HG02623 (cell line): ENCODE results near the gene LRRC30.
"Not testable (repeated sequence)": the region's sequence is repeated elsewhere in the genome, so short reads cannot be mapped to it uniquely, and the experiment has no call there.

Source experiments
- ATAC-seq: cut with Tn5 transposase; IDR thresholded peaks from one replicate; pipeline ENCODE4 v1.9.1; 2021; ENCODE audit warnings: moderate library complexity; ENCODE audit not compliant: unreplicated experiment

LRRC30 gene

DNA sequence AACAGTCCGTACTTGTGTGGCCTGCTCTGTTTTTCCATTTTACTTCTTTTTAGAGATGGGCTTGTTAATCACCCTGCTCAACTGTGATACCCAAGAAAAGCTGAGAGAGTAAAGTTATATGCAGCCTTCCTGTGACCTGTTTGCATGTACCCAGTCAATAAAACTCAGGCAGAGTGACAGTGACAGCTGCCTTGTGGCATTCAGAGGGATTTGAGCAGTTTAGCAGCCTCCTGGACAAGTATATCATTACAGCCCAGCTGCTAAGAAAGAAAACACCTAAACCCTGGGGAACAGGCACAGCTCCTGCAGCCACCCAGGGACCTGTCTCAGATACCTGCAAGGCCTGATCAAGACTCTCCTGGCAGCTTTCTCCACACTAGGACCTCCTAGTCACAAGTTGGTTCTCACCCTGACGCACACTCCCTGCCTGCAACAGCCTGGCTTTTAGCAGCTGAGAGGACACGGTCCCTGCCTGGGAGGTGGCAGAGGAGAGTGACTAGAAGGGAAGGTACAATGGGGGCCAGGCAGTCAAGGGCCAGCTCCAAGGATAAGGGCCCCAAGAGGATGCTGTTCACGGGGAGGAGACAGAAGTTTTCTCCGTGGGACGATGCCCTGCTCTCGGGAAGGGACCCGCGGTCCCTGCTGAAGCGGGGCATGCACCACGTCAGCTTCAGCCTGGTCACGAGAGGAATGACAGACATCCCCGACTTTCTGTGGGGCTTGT lies at the start of gene LRRC30:
Gene LRRC30, plus strand, starts transcription at position 464 of the 724 bp plus-strand sequence. Its CDS starts 50 bp downstream, at position 514.
- no peak for ATAC-seq

DNA sequence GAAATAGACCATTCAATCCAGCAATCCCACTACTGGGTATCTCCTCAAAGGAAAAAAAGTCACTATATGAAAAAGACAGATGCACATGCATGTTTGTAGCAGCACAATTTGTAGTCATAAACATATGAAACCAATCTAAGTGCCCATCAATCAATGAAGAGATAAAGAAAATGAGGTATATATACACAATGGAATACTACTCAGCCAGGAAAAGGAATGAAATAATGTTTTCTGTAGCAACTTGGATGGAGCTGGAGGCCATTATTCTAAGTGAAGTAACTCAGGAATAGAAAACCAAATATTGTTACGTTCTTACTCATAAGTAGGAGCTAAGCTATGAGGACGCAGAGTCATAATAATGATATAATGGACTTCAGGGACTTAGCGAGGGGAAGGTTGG lies 45.2 kb upstream of the LRRC30 start:
- ATAC-seq, result no peak

DNA sequence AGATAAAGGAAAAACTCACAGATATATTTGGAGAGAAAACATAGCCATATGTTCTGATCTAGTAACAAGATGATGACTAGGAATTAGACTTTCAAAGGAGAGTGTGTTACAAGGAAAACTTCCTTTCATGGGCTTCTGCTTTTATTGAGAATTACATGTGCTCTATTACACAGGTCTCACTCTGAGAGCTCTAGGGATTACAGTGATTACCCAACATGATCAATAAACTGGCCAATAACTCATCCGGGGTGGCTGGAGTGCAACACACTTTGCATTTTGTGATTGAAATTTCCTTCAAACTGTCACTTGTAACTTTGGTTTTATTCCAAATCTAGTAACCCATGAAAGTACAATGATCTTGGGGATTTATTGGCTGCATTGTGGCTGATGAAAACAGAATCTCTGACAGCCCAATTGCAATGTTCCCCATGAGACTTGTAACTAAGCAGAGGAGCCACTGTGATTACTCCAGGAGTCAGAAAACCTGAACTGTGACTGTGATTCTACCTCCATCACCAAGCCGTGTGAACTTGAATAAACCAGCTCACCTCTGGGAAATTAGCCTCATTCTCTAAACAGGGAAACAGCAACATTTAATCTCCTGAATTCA lies 40.2 kb upstream of the LRRC30 start:
- no peak for ATAC-seq

DNA sequence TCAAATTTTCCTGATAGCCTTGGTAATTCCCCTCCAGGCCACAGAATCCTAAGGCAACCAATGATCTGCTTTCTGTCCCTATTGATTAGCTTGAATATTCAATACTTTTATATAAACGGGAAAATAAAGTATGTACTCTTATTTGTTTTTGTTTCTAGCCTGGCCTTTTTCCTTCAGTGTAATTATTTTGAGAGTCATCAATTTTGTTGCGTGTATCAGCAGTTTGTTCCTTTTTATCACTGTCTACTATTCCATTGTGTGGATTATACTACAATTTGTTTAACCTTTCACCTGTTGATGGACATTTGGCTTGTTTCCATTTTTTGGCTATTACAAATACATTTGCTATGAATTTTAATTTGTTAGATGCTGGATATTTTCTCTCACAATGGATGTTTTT lies 39.2 kb upstream of the LRRC30 start:
- ATAC-seq, result no peak

DNA sequence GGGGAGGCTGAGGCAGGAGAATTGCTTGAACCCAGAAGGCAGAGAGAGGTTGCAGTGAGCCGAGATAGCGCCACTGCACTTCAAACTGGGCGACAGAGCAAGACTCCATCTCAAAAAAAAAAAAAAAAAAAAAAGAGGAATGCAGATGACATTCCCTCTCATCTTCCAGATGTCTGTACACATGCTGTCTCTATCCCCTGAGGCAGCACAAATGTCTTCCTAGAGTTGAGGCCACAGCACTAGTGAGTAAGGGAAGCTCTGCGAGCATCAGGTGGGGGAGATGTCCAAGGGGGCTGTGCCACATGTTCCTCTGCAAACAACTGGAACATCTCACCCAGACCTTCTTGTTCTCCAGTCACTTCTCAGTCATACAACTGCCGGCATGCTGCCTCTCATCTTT lies 35.6 kb upstream of the LRRC30 start:
- no peak for ATAC-seq

DNA sequence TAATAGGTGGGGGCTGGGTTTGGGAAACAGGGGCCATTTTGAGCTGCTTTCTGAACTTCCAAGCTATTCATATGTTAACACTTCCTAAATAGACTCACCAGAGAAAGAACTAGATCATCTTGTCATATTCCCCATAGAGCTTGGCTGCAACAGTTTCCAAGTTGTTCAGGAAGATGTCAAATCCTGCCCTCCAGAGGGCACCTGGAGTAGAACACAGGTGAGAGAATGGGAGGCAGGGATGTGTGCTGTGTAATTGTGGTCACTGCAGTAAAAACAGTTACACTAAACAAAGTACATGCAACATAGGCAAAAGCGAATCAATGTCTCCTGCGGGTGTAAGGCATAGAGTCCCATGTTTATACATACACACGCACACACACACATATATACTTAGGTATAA lies 34.5 kb upstream of the LRRC30 start:
- ATAC-seq, result no peak

DNA sequence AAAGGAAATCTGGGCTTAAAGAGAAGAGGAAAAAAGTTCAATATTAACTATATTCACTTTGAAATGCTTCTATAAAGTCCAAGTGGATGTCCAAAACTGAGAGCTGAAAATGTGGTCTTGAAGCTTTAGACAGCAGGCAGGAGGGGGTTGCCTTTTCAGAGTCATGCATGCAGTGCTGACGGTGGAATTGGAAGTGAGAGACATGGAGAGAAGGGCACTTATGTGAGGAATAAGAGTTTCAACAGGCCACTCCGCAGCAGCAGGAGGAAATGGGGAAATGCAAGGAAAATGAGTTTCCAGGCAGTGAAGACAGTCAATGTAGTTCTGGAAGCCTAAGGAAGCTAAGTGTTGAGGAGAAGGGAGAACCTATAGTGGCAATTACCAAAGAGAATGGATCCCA lies 33.0 kb upstream of the LRRC30 start:
- no peak for ATAC-seq

DNA sequence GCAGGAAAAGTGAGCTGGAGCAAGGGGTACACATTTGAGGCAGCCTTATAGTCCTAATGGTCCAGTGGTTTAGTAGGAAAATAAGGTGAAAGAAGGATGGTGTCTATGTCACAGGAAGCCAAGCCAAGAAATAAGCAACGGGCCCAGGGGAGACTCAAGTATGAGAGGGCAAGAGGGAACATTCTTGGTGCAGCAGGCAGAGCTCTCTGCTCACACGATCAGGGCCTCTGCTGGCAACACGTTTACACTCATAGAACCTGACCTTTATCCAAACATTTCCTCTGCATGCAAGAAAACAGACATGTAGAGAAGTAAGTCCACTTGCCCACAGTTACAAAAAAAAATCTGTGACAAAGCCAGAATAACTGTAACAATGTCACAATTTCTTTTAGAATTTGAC lies 32.6 kb upstream of the LRRC30 start:
- ATAC-seq, result no peak

DNA sequence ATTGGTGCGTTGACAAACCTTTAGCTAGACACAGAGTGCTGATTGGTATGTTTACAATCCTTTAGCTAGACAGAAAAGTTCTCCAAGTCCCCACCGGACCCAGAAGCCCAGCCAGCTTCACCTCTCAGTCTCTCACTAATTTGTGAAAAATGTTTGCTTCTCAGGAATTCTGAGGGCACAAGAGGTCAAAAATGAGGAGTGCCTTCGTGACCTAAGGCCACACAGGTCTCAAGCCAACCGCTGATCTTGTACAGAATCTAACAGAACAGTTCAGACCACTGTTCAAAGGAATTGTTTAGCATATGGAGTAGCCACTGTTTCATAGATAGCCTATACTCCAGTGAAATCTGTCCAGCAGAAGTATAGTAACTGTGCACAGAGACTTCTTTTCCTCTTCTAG lies 29.8 kb upstream of the LRRC30 start:
- ATAC-seq, result no peak

DNA sequence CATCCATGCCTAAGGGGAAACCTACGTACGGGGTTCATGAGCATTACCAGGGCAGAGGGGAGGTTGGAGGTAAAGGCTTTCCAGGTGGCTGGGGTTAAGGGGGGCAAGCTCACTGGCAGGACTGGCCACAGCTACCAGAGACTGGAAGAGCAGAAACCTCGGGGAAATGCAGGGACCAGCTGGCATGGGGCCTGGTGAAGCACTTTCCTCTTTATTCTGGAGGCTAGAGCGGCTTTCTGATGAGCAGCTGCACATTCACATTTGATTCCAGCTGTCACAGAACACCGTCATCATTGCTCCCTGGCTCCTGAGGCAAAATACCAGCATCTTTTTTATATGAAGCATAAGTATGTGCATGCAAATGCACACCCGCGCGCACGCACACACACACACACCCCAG lies 28.7 kb upstream of the LRRC30 start:
- no peak for ATAC-seq

DNA sequence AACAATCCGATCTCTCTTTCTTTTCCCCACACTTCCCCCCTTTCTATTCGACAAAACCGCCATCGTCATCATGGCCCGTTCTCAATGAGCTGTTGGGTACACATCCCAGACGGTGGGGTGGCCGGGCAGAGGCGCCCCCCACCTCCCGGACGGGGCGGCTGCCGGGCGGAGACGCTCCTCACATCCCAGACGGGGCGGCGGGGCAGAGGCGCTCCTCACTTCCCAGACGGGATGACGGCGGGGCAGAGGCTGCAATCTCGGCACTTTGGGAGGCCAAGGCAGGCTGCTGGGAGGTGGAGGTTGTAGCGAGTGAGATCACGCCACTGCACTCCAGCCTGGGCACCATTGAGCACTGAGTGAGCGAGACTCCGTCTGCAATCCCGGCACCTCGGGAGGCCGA lies 27.3 kb upstream of the LRRC30 start:
- not testable (repeated sequence) for ATAC-seq

DNA sequence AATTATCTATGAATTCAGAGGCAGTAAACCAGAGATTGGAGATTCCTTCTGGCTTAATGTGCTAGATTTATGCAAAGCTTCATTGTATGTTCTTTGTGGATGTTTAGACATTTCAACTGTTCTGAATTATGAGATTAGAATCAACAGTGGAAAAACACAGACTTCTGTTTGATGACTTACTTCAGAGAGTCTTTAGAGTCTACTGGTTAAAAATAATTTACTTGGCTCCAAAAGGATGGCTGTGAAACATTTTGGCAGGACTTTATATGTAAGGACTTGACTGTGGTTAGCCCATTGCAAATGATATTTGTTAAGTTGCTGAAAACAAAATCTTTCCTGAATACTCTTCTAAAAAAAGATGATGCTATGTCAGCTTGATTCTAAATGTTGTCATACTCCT lies 25.5 kb upstream of the LRRC30 start:
- no peak for ATAC-seq

DNA sequence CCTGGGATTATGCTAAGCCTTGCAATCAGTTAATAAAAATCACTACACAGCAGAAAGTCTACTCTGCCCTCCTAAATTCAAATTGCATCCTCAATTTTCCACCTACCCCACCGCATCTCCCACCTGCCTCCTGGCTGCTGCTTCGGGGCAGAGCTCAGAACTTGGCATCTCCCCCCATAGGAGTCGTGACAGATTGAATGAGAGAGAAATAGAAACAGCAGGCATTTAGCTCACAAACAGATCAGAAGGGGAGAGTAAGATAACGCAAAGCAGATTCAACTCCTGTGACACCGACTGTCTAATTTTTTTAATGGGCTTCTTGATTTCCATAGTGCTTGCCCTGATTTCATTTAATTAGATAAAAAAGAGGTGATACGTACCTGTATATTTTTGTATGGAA lies 24.7 kb upstream of the LRRC30 start:
- no peak for ATAC-seq

DNA sequence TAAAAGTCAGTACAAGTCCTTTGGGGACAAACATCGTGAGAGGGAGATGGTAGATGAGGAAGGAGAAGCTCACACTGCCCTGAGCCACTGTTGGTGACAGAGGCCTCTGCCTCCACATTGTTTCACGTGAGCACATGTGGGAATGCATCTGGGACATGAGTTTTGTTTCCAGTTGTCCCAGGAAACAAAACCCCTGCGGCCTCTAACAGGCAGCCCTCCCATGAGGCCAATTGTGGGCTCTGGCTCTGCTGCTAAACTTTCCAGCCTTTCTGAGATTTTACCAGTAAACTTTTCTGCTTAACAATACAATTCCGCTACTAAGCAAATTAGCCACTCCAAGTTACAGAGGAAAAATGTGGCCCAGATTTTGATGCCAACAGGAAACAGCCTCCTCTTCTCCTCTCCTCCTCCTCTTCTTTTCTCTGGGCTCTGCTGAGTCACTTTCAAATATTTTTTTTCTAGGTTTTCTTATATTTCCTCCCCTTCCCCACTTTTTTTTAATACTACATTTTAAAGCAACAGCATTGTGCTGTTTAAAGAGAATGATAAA lies 23.4 kb upstream of the LRRC30 start:
- ATAC-seq, result no peak

DNA sequence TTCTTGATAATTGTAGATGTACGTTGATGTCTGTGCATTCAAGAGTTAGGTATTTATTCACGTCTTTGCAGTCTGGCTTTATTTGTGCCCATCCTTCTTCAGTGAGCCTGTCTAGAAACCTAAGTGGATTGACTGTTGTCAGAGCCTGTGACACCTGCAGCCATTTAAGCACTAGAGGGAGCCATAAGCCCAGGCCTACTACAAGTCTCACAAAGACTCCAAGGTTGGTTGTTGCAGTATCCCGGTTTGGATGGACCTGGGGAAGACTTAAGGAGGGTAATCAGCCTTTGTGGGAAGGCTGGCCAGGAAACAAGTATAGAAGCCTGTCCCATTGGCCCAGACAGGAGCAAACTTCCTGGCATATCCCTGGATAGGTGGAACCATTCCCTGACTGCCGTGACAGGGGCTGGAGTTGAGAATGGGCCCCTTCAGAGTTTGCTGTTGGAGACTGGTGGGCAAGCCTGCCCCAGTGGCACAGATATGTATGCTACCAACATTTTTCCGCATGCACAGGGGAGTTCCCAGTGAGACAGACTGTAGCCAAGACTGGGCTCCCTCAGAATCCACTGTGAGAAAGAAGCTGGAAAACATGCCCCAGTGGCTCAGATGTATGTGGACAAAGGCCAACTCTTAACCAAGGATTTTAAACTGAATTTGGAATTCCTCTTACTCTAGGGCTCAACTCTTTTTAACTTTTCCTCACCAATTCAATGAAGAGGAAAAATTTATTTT lies 9.3 kb upstream of the LRRC30 start:
- no peak for ATAC-seq

DNA sequence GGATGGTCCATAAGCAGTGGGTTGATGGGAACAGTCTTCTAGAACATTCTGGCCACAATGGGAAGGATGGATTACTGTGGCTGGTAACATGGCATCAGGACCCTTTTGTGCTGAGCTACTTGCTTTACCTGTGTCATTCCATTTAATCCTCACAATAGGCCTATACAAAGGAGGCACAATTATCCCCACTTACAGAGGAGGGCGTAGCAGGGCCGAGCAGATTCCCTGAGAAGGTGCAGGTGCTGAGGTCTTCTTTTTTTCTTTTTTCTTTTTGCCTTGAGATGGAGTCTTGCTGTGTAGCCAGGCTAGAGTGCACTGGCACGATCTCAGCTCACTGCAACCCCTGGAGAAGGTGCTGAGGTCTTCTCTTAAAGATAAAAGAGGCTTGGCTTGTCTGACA lies 6.7 kb upstream of the LRRC30 start:
- no peak for ATAC-seq

DNA sequence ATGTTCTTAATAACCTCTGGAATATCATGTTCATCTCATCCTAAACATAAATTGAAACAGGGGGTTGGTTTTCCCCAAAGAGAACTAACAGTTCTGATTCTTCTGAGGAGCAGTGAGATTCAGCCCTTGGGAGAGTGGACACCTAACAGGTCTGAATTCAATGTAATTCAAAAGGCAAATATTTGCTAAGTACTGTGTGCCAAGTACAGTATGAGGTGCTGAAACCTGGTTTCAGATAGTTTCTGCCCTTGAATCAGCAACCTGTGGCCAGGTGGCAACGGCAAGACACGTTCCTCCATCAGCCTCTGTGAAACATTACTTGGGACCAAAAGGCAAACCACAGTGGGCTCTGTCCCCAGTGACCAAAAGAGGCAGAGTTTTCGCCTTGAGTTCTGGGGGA lies 1.3 kb downstream of the LRRC30 start:
- ATAC-seq, result no peak

DNA sequence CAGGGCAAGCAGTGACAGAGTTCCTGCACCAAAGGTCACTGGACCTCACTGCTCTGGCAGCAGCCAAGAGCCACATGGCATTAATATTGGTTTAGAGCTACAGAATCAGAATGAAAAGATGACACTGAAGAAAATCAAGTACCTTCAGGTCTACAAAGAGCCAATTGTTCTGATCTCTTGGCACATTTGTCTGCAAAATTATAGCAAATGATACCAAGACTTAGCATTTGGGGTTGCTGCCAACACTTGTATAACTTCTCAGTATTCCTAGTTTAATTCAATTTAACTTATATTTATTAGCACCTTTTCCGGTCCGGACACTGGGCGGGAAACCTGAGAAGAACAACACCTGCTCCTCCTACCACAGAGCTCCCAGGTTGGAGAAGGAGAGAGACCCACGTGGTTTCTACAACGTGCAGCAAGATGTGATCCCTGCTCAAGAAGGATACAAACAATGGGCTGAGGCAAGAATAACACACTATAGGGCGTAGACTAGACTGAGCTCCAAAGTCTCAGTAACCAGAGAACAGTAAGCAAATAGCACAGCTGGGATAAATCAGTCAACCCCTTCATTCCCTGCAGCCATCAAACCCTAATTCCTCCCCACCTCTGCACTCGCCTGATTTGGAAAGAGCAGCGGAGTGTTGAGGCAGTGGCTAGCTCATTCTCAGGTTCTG lies 2.4 kb downstream of the LRRC30 start:
- no peak for ATAC-seq

DNA sequence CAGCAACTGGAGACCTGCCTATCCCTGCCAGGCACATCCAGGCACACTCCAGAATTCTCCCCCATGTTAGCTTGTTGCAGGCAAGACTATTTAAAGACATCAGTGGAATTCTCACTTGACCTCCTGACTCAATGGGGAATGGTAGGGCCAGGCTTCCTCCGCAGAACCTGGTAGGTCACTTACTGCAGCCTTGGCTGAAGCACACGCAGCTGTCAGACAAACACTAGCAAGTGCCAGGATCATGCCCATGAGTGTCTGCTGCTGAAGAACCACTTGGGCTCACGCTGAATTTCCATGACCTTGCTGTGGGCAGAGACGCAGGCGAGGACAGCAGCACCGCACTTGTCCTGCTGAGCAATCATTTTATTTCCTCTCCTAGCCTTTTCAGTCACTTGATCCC lies 3.2 kb downstream of the LRRC30 start:
- no peak for ATAC-seq

DNA sequence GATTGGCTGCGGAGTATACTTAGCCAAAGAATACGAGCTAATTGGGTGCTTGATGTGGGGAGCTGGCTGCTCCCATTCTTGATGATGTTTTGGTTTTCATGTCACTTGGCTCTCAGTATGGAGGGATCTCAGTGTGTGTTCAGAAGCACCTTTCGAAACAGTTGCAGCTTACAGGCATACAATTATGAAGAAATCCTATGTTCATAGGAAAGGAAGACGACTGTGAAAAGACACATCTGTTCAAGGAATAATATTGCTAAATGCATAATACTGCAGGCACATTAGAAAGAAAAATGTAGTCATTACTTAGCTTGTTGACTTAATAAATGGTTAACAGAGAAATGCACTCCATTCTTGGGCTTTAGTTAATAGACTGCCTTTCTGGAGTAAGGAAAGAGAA lies 4.1 kb downstream of the LRRC30 start:
- ATAC-seq, result no peak

DNA sequence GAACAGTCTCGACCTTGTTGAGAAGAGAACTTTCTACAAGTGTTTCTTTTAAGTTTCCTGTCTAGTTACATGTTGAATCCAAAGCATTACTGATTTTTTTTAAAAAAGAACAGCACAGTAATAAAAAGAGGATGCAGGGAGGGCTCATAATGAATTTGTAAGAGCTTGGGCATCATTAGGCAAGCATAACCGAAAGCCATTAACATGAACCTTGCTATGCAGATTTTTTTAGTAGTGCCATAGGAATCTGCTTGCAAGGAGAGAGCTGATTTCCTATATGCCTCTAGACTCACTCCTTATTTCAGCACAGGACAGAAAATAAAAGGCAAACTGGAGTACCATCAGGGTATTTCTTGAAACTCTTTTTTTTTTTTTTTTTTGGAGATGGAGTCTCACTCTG lies 5.2 kb downstream of the LRRC30 start:
- no peak for ATAC-seq
